Activated CD4-positive, alpha-beta T cell treated with anti-CD3 and anti-CD28 coated beads, Interleukin-2, amount 10 ng/mL, durations not matched to agents 24 days and 14 days (primary cell): ENCODE results near the gene IFITM2. TPM values are rescaled to one million over a fixed set of nuclear protein-coding genes. Genes with fewer than 3 reads are reported as not detected.
"Not testable (repeated sequence)": the region's sequence is repeated elsewhere in the genome, so short reads cannot be mapped to it uniquely, and the experiment has no call there.

ENCODE experiments used
- DNase-seq: peaks from one replicate; pipeline ENCODE4 v3.0.0; 2022
- H3K27ac Mint-ChIP-seq: one replicate; pipeline ENCODE4 v1.8.0; 2022; ENCODE audit warnings: mild to moderate bottlenecking, mixed read lengths
- H3K27me3 Mint-ChIP-seq: one replicate; pipeline ENCODE4 v1.8.0; 2022; ENCODE audit warnings: mixed read lengths
- H3K36me3 Mint-ChIP-seq: one replicate; pipeline ENCODE4 v1.8.0; 2022; ENCODE audit warnings: low read depth, mild to moderate bottlenecking, mixed read lengths
- H3K4me1 Mint-ChIP-seq: one replicate; pipeline ENCODE4 v1.8.0; 2021; ENCODE audit warnings: mixed read lengths
- H3K4me3 Mint-ChIP-seq: one replicate; pipeline ENCODE4 v1.8.0; 2022; ENCODE audit warnings: mild to moderate bottlenecking, moderate library complexity, mixed read lengths
- H3K9me3 Mint-ChIP-seq: one replicate; pipeline ENCODE4 v1.8.0; 2021; ENCODE audit warnings: mixed read lengths
- intact Hi-C: fragments of 100-400 bp; cut with micrococcal nuclease; formaldehyde crosslinking; loops from one replicate; pipeline ENCODE4 v1.15.1; 2023
- total RNA-seq: library from RNA; stranded (reverse); gene quantifications from 2 replicates; pipeline ENCODE4 v1.2.3, GENCODE V29; 2022

Gene IFITM2
- total RNA-seq, 1 donor from 2014 or later, result 659 TPM

DNA sequence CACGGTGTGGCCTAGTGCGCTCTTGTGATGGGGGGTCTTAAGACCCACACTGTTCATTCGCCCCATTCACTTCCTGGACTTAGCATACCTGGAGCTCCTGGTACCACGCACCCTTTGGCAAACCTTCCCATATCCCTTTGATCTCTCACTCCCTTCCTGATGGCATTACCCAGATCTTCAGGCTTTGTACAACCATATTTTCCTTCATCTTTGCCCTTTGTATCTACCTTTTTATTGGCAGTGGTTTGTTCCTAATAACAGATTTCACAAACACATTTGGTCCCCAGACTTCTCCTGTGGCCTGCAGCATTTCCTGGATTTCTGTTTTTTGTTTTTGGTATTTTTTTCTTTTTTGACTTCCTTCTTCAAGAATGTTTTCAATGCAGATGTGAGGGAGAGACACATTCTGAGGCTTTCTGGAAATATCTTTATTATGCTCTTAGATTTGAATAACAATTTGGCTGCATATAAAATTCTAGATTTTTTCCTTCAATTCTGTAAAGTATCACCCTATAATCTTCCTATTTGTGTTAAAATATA lies 29.1 kb downstream of the IFITM2 start:
- no peak overlapping the region for H3K27ac Mint-ChIP-seq
- intact Hi-C loops, result no loop called here

DNA sequence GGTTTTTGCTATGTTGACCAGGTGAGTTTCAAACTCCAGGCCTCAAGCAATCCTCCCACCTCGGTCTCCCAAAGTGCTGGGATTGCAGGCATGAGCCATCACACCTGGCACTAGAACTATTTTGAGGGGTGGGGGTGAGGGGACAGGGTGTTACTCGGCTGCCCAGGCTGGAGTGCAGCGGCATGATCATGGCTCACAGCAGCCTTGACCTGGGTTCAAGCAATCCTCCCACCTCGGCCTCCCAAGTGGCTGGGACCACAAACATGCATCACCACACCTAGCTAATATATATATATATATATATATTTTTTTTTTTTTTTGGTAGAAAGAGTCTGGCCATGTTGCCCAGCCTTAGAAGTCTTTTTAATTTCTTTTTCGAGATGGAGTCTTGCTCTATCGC lies 30.1 kb downstream of the IFITM2 start:
- peaks cover 19% of the 10 kb centered on the region for H3K4me1 Mint-ChIP-seq
- no peak for DNase-seq
- H3K36me3 Mint-ChIP-seq, result no peaks in the 10 kb centered on the region
- peaks cover 2% of the 10 kb centered on the region for H3K27me3 Mint-ChIP-seq
- H3K4me3 Mint-ChIP-seq, result no peak overlapping the region
- no peak overlapping the region for H3K27ac Mint-ChIP-seq
- intact Hi-C loops, result no loop called here
- no peaks in the 10 kb centered on the region for H3K9me3 Mint-ChIP-seq

More for the DNA sequence above, 29.1 kb downstream of the IFITM2 start:
- Mint-ChIP-seq H3K27me3 (peaks cover 2% of the 10 kb centered on the region), H3K4me1 (peaks cover 17% of the 10 kb centered on the region), H3K36me3 (no peaks in the 10 kb centered on the region), H3K9me3 (no peaks in the 10 kb centered on the region), H3K4me3 (no peak overlapping the region)
- no peak for DNase-seq

DNA sequence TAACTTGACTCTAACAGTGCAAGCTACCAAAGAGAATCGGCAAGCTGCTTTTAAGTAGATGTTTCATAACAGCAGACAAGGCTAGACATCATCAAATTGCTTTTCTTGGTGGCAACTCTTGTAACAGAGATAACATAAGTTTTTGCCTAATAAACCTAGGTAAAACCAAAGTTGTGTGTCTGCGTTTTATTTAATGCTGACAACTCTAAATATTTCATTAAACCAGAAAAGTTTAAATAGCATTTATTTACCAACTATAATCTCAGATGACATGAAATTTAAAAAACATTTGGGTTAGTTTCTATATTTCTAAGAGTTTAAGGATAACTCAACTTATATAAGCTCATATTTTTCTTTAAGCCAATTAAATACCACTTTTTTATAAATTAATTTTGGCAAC lies 32.3 kb downstream of the IFITM2 start:
- Mint-ChIP-seq H3K36me3 (no peaks in the 10 kb centered on the region), H3K4me3 (no peak overlapping the region), H3K9me3 (no peaks in the 10 kb centered on the region), H3K27ac (no peak overlapping the region), H3K27me3 (peaks cover 2% of the 10 kb centered on the region), H3K4me1 (peaks cover 17% of the 10 kb centered on the region)
- DNase-seq, result no peak
- intact Hi-C loops, result no loop called here

DNA sequence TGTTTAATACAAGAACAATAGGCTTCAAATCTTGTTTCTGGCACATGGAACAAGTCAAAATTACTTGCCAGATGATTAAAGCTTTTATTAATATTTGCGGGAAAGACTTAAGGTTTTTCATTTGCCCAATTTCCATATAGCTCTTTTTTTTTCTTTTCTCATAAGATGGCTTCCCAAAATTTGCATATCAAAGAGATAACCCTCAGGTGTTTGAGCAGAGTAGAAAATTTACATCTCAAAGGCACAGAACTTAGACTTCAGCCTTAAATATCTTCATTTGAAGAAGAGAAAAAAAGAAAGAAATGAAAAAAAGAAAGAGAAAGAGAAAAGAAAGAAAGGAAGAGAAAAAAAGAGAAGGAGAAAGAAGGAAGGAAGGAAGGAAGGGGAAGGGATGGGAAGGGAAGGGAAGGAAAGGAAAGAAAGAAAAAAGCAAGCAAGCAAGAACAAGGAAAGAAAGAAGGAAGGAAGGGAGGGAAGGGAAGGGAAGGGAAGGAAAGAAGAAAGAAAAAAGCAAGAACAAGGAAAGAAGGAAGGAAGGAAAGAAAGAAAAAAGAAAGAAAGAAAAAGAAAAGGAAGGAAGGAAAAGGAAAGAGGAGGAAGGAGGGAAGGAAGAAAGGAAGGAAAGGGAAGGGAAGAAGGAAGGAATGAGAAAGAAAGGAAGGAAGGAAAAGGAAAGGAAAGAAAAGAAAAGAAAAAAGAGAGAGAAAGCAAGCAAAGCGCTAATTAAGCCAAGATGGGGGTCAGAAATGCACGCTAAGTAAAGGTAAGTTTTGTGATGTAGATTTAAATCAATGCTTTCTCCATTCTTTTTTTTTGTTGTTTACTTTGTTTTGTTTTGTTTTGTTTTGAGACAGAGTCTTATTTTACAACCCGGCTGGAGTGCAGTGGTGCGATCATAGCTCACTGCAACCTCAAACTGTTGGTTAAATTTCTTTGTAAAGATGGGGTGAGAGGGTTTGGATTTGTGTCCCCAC lies 33.2 kb downstream of the IFITM2 start:
- peaks cover 2% of the 10 kb centered on the region for H3K27me3 Mint-ChIP-seq
- intact Hi-C loops, result no loop called here
- H3K4me3 Mint-ChIP-seq, result no peak overlapping the region
- H3K9me3 Mint-ChIP-seq, result no peaks in the 10 kb centered on the region
- H3K4me1 Mint-ChIP-seq, result peaks cover 12% of the 10 kb centered on the region
- no peak for DNase-seq
- H3K36me3 Mint-ChIP-seq, result no peaks in the 10 kb centered on the region
- H3K27ac Mint-ChIP-seq, result no peak overlapping the region

DNA sequence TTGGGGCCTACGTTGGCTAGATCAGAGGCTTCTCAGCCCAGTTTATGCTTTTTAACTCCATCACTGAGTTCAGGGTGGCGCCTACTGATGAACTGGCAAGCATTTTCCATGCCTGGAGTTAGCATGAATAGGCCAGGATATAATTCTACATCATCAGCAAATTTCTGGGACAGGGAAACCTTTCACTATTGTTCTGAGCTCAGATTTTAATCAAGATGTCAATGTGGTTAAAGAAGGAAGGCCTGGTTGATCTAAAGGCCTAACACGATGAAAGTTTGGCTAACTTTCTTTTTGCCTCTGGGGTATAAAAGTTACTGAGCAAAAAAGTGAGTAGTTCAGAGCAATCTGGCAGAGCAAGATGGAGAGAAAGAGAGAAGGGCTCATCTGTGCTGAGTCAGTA lies 34.7 kb downstream of the IFITM2 start:
- peaks cover 6% of the 10 kb centered on the region for H3K27me3 Mint-ChIP-seq
- H3K9me3 Mint-ChIP-seq, result no peaks in the 10 kb centered on the region
- intact Hi-C loops, result no loop called here
- peaks cover 4% of the 10 kb centered on the region for H3K4me1 Mint-ChIP-seq
- H3K36me3 Mint-ChIP-seq, result no peaks in the 10 kb centered on the region
- H3K4me3 Mint-ChIP-seq, result no peak overlapping the region
- DNase-seq, result no peak
- H3K27ac Mint-ChIP-seq, result peak overlapping the region; percentile 7

DNA sequence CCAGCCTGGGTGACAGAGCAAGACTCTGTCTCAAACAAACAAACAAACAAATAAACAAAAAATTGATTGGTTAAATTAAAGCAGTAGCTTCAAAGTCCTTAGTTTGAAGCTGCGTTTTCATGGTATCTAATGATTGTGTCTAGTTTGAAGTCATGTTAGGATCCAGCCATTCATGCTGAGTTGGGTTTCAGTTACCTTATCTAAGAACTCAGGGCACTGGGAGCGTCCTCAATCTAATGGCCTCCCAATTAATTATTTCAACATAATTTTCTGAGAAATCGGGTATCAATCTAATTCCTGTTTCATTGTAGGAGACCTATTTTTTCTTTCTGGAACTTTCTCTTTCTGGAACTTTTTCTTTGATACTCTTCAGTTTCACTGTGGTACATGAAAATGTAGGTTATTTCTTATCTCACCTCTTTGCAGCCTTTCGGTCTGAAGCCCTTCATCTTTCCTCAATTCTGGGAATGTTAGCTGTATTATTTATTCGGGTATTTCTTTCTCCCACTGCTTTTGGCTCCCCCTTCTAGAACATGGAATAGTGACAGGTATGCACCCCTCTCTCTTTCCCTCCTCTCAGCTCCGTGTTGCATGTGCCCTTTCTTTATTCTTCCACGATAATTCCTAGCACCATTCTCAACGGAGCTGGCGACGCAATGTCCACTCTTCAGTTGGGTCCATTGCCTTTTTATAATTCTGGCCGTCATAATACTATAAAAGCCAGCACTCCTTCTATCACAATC lies 37.4 kb downstream of the IFITM2 start:
- intact Hi-C loops, result no loop called here
- no peak overlapping the region for H3K27ac Mint-ChIP-seq
- H3K27me3 Mint-ChIP-seq, result peaks cover 6% of the 10 kb centered on the region
- H3K36me3 Mint-ChIP-seq, result no peaks in the 10 kb centered on the region
- no peak for DNase-seq
- peaks cover 6% of the 10 kb centered on the region for H3K4me1 Mint-ChIP-seq
- H3K9me3 Mint-ChIP-seq, result no peaks in the 10 kb centered on the region
- H3K4me3 Mint-ChIP-seq, result no peak overlapping the region

DNA sequence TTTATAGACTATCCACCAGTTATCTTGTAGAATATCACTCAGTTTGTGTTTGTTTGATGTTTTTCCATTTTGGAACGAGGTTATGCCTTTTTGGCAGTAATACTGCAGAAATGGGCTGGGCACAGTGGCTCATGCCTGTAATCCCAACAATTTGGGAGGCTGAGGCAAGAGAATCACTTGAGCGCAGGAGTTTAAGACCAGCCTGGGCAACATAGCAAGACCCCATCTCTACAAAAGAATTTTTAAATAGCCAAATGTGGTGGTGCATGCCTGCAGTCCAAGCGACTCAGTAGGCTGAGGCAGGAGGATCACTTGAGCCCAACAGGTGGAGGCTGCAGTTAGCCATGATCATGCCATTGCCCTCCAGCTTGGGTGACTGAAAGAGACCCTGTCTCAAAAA lies 38.9 kb downstream of the IFITM2 start:
- intact Hi-C loops, result no loop called here
- Mint-ChIP-seq H3K27ac (no peak overlapping the region), H3K27me3 (peaks cover 4% of the 10 kb centered on the region), H3K36me3 (no peaks in the 10 kb centered on the region), H3K9me3 (no peaks in the 10 kb centered on the region), H3K4me3 (no peak overlapping the region), H3K4me1 (peaks cover 15% of the 10 kb centered on the region)
- DNase-seq, result no peak

DNA sequence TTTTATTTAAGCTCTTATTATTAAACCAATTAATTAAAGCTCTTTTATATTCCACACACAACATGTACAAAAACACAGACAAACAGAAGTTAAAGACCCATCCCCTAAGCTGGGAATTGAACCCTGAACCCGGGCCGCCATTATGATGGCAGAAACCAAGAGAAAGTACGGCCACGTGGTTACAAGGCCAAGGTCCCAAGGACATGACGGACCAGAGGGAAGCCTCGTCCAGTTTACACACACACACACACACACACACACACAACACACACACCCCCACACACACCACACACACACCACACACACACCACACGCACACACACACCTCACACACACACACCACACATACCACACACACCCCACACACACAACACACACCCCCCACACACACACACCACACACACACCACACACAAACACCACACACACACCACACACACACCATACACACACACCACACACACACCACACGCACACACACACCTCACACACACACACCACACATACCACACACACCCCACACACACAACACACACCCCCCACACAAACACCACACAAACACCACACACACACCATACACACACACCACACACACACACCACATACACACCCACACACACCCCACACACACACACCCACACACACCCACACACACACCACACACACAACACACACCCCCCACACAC lies 41.8 kb downstream of the IFITM2 start:
- DNase-seq, H3K36me3 Mint-ChIP-seq, H3K4me3 Mint-ChIP-seq, H3K27me3 Mint-ChIP-seq, H3K27ac Mint-ChIP-seq, H3K9me3 Mint-ChIP-seq, intact Hi-C loops: not testable (repeated sequence)
- peaks cover 28% of the 10 kb centered on the region for H3K4me1 Mint-ChIP-seq

DNA sequence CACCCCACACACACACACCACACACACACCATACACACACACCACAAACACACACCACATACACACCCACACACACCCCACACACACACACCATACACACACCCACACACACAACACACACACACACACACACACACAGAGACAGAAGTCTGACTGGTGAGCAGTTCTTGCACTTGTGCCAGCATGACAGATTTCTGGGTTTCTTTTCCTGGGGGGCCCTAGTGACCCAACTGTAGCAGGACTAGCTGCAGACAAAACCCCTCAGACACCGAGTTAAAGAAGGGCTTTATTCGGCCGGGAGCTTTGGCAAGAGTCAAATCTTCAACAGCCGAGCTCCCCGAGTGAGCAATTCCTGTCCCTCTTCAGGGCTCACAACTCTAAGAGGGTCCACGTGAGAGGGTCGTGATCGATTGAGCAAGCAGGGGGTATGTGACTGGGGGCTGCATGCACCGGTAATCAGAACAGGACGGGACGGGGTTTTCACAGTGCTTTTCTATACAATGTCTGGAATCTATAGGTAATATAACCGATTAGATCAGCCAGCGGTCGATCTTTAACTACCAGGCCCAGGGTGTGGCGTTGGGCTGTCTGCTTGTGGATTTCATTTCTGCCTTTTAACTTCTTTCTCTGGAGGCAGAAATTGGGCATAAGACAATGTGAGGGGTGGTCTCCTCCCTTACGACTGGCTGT lies 42.6 kb downstream of the IFITM2 start:
- H3K4me3 Mint-ChIP-seq, H3K36me3 Mint-ChIP-seq, H3K9me3 Mint-ChIP-seq, intact Hi-C loops, H3K27me3 Mint-ChIP-seq, DNase-seq, H3K27ac Mint-ChIP-seq: not testable (repeated sequence)
- peaks cover 30% of the 10 kb centered on the region for H3K4me1 Mint-ChIP-seq

DNA sequence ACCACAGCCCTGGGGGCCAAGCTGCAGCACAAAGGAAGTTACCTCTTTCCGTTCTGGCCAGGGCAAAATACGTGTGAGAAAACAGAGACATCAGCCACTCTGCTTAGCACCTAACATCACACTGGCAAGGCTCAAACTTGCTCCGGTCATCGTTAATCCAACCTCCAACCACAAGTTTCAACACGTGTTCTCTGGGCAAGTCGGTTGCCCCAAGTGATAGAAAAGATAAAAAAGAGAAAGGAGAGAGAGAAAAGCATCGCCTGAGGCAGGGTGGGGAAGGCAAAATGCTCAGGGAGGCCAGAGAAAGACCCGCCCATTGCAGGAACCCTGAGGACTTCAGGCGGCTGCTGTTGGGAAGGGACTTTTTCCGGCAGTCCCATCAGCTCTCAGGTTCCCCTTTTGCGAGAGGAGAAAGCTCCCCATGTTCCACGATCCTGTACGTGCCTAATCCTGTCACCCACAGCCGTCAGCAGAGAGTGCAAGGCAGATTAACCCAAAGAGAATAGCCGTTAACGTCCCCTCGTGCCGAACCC lies 43.2 kb downstream of the IFITM2 start:
- no peak overlapping the region for H3K4me3 Mint-ChIP-seq

DNA sequence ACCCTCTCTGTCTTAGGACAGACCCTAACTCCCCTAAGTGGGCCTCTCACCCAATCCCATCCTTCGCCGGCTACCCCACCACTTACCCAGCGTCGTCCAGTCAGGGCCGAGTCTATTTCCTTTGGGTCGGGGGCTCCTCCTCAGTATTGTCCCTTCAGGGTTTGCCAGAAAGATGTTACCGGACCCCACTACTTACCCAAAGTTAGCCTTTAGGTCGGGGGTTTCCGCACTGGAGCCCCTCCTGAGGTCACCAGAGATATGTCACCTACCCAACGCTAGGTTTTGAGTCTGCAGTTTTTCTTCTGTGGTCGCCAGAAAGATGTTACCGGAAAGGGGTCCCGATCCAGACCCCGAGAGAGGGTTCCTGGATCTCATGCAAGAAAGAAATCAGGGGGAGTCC lies 43.8 kb downstream of the IFITM2 start:
- Mint-ChIP-seq H3K27ac (peak overlapping the region; percentile 37), H3K4me3 (no peak overlapping the region), H3K27me3 (peaks cover 1% of the 10 kb centered on the region), H3K4me1 (peaks cover 31% of the 10 kb centered on the region), H3K9me3 (no peaks in the 10 kb centered on the region), H3K36me3 (no peaks in the 10 kb centered on the region)
- no peak for DNase-seq
- intact Hi-C loops, result no loop called here

More for the DNA sequence above, 43.2 kb downstream of the IFITM2 start:
- Mint-ChIP-seq H3K36me3 (no peaks in the 10 kb centered on the region), H3K9me3 (no peaks in the 10 kb centered on the region), H3K27me3 (peaks cover 4% of the 10 kb centered on the region), H3K27ac (no peak overlapping the region), H3K4me1 (peaks cover 31% of the 10 kb centered on the region)
- DNase-seq, result peak; percentile 56
- intact Hi-C loops, result no loop called here

DNA sequence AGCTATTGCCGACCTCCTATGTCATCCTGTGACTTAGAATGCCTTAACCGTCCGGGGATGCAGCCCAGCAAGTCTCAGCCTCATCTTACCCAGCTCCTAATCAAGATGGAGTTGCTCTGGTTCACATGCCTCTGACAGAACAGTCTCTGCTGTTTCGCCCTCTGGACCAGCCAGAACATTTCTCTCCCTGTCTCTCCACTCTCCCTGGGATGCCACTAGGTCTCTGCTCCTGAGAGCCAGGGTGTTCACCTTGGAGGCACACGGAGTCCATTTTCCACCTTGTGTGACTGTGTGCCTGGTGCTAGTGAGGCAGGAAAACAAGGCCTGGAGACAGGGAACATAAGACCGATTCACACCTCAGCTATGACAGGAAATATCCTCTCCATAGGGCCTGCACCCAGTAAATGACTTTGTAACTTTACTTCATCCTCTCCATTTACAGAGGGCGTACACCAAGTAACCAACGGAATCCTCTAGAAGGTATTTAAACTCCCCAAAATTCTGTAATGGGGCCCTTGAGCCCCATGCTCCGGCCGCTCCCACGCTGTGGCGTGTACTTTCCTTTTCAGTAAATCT lies 44.9 kb downstream of the IFITM2 start:
- no peaks in the 10 kb centered on the region for H3K36me3 Mint-ChIP-seq
- H3K27me3 Mint-ChIP-seq, result no peaks in the 10 kb centered on the region
- intact Hi-C loops, result no loop called here
- no peak overlapping the region for H3K27ac Mint-ChIP-seq
- DNase-seq, result no peak
- H3K4me1 Mint-ChIP-seq, result peaks cover 31% of the 10 kb centered on the region
- no peak overlapping the region for H3K4me3 Mint-ChIP-seq
- H3K9me3 Mint-ChIP-seq, result no peaks in the 10 kb centered on the region
